Measurements from ENCODE around the gene WFIKKN1.

The WFIKKN1 gene

GRCh38 chr16:640614-641013 is 9.8 kb downstream of the WFIKKN1 start:
- H3K27me3 ChIP-seq (ENCODE audit: control insufficient read depth, insufficient read depth, low read length) = no peaks in the 10 kb centered on the region
- H3K9ac ChIP-seq (ENCODE audit: low read depth, low read length) = no peak overlapping the region
- H3K4me3 ChIP-seq (ENCODE audit: low read depth, low read length) = no peak overlapping the region
- H3K36me3 ChIP-seq (ENCODE audit: control insufficient read depth, insufficient read depth, low read length) = no peaks in the 10 kb centered on the region
- H3K9me3 ChIP-seq (ENCODE audit: control insufficient read depth, insufficient read depth, low read length) = no peaks in the 10 kb centered on the region
- peaks cover 19% of the 10 kb centered on the region for H3K4me1 ChIP-seq (ENCODE audit: control insufficient read depth, insufficient read depth, low read length)
- H3K27ac ChIP-seq (ENCODE audit: low read depth, low read length) = no peak overlapping the region

GRCh38 chr16:641326-642188 is 10.8 kb downstream of the WFIKKN1 start, which contains the start of gene MCRIP2:
TSS of gene MCRIP2 (plus strand) at chr16:641828. CDS start at chr16:641992, 164 bp downstream.
- Histone ChIP-seq H3K27ac (ENCODE audit: low read depth, low read length) (peak within 1 kb of the TSS; percentile 12), H3K4me1 (ENCODE audit: control insufficient read depth, insufficient read depth, low read length) (peaks cover 19% of the 10 kb centered on the region), H3K9me3 (ENCODE audit: control insufficient read depth, insufficient read depth, low read length) (no peaks in the 10 kb centered on the region), H3K36me3 (ENCODE audit: control insufficient read depth, insufficient read depth, low read length) (no peaks in the 10 kb centered on the region), H3K27me3 (ENCODE audit: control insufficient read depth, insufficient read depth, low read length) (no peaks in the 10 kb centered on the region), H3K9ac (ENCODE audit: low read depth, low read length) (peak within 1 kb of the TSS; percentile 55; the same call in 1 of the 2 replicates), H3K4me3 (ENCODE audit: low read depth, low read length) (peak within 1 kb of the TSS; percentile 74)

GRCh38 chr16:642189-643049 is 11.6 kb downstream of the WFIKKN1 start:
- Histone ChIP-seq H3K27ac (ENCODE audit: low read depth, low read length) (peak overlapping the region; percentile 12), H3K9me3 (ENCODE audit: control insufficient read depth, insufficient read depth, low read length) (no peaks in the 10 kb centered on the region), H3K27me3 (ENCODE audit: control insufficient read depth, insufficient read depth, low read length) (no peaks in the 10 kb centered on the region), H3K4me1 (ENCODE audit: control insufficient read depth, insufficient read depth, low read length) (peaks cover 17% of the 10 kb centered on the region), H3K4me3 (ENCODE audit: low read depth, low read length) (peak overlapping the region; percentile 74), H3K9ac (ENCODE audit: low read depth, low read length) (peak overlapping the region; percentile 55; the same call in 1 of the 2 replicates), H3K36me3 (ENCODE audit: control insufficient read depth, insufficient read depth, low read length) (no peaks in the 10 kb centered on the region)

- Histone ChIP-seq H3K9ac (ENCODE audit: low read depth, low read length) (no peak overlapping the region), H3K36me3 (ENCODE audit: control insufficient read depth, insufficient read depth, low read length) (no peaks in the 10 kb centered on the region), H3K4me1 (ENCODE audit: control insufficient read depth, insufficient read depth, low read length) (peaks cover 11% of the 10 kb centered on the region), H3K9me3 (ENCODE audit: control insufficient read depth, insufficient read depth, low read length) (no peaks in the 10 kb centered on the region), H3K27ac (ENCODE audit: low read depth, low read length) (no peak overlapping the region), H3K4me3 (ENCODE audit: low read depth, low read length) (peak overlapping the region; percentile 74), H3K27me3 (ENCODE audit: control insufficient read depth, insufficient read depth, low read length) (no peaks in the 10 kb centered on the region)
Measured at GRCh38 chr16:643050-643368, 12.2 kb downstream of the WFIKKN1 start.

- Histone ChIP-seq H3K27me3 (ENCODE audit: control insufficient read depth, insufficient read depth, low read length) (no peaks in the 10 kb centered on the region), H3K9me3 (ENCODE audit: control insufficient read depth, insufficient read depth, low read length) (no peaks in the 10 kb centered on the region), H3K9ac (ENCODE audit: low read depth, low read length) (no peak overlapping the region), H3K4me3 (ENCODE audit: low read depth, low read length) (no peak overlapping the region), H3K4me1 (ENCODE audit: control insufficient read depth, insufficient read depth, low read length) (peaks cover 8% of the 10 kb centered on the region), H3K36me3 (ENCODE audit: control insufficient read depth, insufficient read depth, low read length) (no peaks in the 10 kb centered on the region), H3K27ac (ENCODE audit: low read depth, low read length) (no peak overlapping the region)
Measured at GRCh38 chr16:644556-644955, 13.8 kb downstream of the WFIKKN1 start.

- Histone ChIP-seq H3K27ac (ENCODE audit: low read depth, low read length) (no peak overlapping the region), H3K4me3 (ENCODE audit: low read depth, low read length) (no peak overlapping the region), H3K9ac (ENCODE audit: low read depth, low read length) (no peak overlapping the region)
Measured at GRCh38 chr16:645852-646678, 15.3 kb downstream of the WFIKKN1 start.

GRCh38 chr16:646679-647172 is 15.9 kb downstream of the WFIKKN1 start:
- Histone ChIP-seq H3K4me3 (ENCODE audit: low read depth, low read length) (no peak overlapping the region), H3K4me1 (ENCODE audit: control insufficient read depth, insufficient read depth, low read length) (peaks cover 8% of the 10 kb centered on the region), H3K9me3 (ENCODE audit: control insufficient read depth, insufficient read depth, low read length) (no peaks in the 10 kb centered on the region), H3K27me3 (ENCODE audit: control insufficient read depth, insufficient read depth, low read length) (no peaks in the 10 kb centered on the region), H3K9ac (ENCODE audit: low read depth, low read length) (no peak overlapping the region), H3K36me3 (ENCODE audit: control insufficient read depth, insufficient read depth, low read length) (no peaks in the 10 kb centered on the region), H3K27ac (ENCODE audit: low read depth, low read length) (no peak overlapping the region)

More at GRCh38 chr16:645852-646678, 15.3 kb downstream of the WFIKKN1 start:
- H3K9me3 ChIP-seq (ENCODE audit: control insufficient read depth, insufficient read depth, low read length) = no peaks in the 10 kb centered on the region
- H3K36me3 ChIP-seq (ENCODE audit: control insufficient read depth, insufficient read depth, low read length) = no peaks in the 10 kb centered on the region
- H3K4me1 ChIP-seq (ENCODE audit: control insufficient read depth, insufficient read depth, low read length) = peaks cover 8% of the 10 kb centered on the region
- no peaks in the 10 kb centered on the region for H3K27me3 ChIP-seq (ENCODE audit: control insufficient read depth, insufficient read depth, low read length)

- Histone ChIP-seq H3K4me1 (ENCODE audit: control insufficient read depth, insufficient read depth, low read length) (peaks cover 8% of the 10 kb centered on the region), H3K4me3 (ENCODE audit: low read depth, low read length) (no peak overlapping the region), H3K9ac (ENCODE audit: low read depth, low read length) (no peak overlapping the region)
Measured at GRCh38 chr16:647173-647902, 16.6 kb downstream of the WFIKKN1 start.

GRCh38 chr16:648071-648780 is 17.4 kb downstream of the WFIKKN1 start:
- peaks cover 4% of the 10 kb centered on the region; the same call in 1 of the 2 replicates for H3K4me1 ChIP-seq (ENCODE audit: control insufficient read depth, insufficient read depth, low read length)
- no peak overlapping the region for H3K9ac ChIP-seq (ENCODE audit: low read depth, low read length)
- no peaks in the 10 kb centered on the region for H3K9me3 ChIP-seq (ENCODE audit: control insufficient read depth, insufficient read depth, low read length)
- H3K4me3 ChIP-seq (ENCODE audit: low read depth, low read length) = peak overlapping the region; percentile 79
- no peaks in the 10 kb centered on the region for H3K27me3 ChIP-seq (ENCODE audit: control insufficient read depth, insufficient read depth, low read length)
- peaks cover 7% of the 10 kb centered on the region; the same call in 1 of the 2 replicates for H3K36me3 ChIP-seq (ENCODE audit: control insufficient read depth, insufficient read depth, low read length)
- H3K27ac ChIP-seq (ENCODE audit: low read depth, low read length) = peak overlapping the region; percentile 86

More at GRCh38 chr16:647173-647902, 16.6 kb downstream of the WFIKKN1 start:
- no peak overlapping the region for H3K27ac ChIP-seq (ENCODE audit: low read depth, low read length)
- H3K27me3 ChIP-seq (ENCODE audit: control insufficient read depth, insufficient read depth, low read length) = no peaks in the 10 kb centered on the region
- no peaks in the 10 kb centered on the region for H3K9me3 ChIP-seq (ENCODE audit: control insufficient read depth, insufficient read depth, low read length)
- peaks cover 2% of the 10 kb centered on the region; the same call in 1 of the 2 replicates for H3K36me3 ChIP-seq (ENCODE audit: control insufficient read depth, insufficient read depth, low read length)

Measured in HUES48 (cell line).